GM19438 (cell line): ENCODE results near the gene EIF1.
A peak's percentile ranks its signal among the peaks of the same experiment; 100 is the strongest.
"Not testable (repeated sequence)": the region's sequence is repeated elsewhere in the genome, so short reads cannot be mapped to it uniquely, and the experiment has no call there.

Experiments used
- ATAC-seq: cut with Tn5 transposase; IDR thresholded peaks from one replicate; pipeline ENCODE4 v1.9.1; 2021; ENCODE audit warnings: low read depth; ENCODE audit not compliant: unreplicated experiment

Gene EIF1

DNA sequence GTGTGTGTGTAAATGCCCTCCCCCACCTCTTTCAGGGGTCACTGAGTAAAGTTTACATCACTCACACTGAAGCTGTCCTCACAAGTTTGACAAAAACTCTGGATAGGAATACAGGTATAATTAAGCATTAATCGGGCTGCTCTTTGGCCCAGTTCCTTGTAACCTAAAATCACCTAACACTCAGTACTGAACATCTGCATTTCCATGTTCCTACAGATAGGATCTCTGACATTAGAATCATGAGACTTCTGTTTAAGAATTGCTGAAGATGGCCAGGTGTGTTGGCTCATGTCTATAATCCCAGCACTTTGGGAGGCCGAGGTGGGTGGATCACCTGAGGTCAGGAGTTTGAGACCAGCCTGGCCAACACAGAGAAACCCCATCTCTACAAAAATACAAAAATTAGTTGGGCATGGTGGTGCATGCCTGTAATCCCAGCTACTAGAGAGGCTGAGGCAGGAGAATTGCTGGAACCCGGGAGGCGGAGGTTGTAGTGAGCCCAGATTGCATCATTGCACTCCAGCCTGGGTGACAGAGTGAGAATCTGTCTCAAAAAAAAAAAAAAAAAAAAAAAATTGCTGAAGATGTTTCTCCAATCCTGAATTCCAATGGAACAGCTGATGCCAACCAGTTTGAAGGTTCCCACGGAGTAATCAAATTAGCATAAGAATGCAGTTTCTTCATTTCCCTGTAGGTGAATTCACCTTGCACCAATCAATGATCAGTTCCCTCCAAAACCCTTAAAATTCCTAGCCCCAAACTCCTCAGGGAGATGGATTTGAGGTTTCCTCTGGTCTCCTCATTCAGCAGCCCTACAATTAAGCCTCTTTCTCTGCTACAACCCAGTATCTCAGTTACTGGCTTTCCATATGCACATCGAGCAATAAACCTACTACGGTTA, 13.3 kb upstream of the EIF1 start:
- ATAC-seq = not testable (repeated sequence)

DNA sequence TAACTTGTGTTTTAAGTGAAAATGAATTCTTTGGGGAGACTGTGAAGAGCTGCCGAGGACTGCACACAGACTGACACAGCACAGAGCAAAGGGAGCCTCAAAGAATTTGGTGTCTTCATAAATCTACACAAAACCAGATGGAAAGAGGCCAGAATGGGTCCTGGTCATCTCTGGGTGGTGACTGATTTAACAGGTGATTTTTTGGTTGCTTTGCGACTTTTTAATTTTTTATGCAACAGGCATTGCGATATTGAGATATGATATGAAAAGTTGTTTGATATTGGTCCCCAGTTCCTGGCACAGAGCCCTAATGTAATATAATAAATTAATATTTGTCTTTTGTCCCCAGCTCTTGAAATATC, 12.6 kb upstream of the EIF1 start:
- no peak for ATAC-seq

DNA sequence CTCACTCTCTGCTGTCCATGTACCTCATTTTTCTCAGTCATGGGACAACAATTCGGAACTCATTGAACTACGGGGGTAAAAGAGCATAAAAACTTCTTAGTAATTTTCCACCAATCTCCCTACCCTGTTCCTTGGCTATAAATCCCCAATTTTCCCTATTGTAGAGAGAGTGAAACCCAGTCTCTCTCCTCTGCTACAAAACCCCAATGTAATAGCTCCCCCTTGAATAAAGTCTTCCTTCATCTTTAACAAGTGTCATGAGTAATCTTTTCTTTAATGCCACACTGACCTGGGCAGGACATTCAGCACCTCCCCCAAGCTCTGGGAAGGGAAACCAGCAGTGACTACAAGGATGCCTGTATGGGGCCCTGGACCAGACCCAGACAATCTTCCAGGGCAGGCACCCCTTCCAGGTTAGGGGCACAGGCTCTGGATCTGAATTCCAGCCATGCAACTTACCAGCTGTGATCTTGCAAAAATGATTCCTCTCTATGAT, 10.2 kb upstream of the EIF1 start:
- peak; percentile 18 for ATAC-seq

DNA sequence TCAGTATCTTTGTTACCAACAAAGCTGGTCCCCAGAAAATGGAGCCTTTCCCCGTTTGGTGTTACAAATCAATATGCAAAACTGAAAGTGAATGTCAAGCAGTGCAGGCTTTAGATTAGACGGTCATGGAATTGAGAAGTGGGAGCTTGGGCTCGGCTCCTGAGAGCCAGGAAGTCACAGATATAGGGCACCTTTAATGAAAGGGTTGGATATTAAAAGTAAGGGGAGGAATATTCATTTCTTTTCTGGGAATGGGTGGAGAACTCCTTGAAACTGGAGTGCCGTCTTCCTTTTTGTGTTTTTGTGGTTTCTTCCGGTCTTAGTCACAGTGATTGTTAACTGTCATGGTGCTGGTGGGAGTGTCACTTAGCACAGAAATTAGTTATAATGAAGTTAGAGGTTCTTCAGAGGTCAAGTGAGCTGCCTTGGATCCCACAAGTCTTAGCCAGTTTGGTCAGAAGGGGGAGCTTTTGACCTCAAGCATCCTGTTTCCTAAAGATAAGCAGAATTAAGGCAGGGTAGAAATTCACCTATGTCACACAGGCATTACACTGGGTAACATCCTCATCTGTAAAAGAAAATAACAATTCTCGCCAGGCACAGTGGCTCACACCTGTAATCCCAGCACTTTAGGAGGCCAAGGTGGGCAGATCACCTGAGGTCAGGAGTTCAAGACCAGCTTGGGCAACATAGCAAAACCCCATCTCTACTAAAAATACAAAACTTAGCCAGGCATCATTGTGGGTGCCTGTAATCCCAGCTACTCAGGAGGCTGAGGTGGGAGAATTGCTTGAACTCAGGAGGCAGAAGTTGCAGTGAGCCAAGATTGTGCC, 9.6 kb upstream of the EIF1 start:
- peak; percentile 61 for ATAC-seq

DNA sequence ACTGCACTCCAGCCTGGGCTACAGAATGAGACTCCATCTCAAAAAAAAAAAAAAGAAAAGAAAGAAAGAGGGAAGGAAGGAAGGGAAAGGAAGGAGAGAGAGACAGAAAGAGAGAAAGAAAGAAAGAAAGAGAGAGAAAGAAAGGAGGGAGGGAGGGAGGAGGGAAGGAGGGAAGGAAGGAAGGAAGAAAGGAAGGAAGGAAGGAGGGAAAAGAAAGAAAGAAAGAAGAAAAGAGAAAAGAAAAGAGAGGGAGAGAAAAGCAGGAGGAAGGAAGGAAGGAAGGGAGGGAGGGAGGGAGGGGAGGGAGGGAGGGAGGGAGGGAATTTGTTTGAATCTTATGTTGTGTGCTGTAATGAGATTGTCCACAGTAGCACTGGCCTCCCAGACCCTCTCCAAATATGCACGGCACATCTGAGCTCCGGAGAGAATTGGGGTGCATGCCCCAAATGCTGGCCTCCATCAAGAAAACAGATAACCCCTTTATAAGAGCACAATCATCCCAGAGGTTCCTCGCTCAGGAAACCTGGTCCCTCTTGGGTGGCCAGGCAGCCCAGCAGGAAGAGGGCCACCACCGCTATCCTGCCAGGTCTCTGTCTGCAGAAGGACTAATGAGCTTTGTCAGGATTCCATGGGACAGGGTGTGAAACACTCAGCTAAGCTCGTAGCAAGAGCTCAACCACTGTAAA, 8.8 kb upstream of the EIF1 start:
- no peak for ATAC-seq

DNA sequence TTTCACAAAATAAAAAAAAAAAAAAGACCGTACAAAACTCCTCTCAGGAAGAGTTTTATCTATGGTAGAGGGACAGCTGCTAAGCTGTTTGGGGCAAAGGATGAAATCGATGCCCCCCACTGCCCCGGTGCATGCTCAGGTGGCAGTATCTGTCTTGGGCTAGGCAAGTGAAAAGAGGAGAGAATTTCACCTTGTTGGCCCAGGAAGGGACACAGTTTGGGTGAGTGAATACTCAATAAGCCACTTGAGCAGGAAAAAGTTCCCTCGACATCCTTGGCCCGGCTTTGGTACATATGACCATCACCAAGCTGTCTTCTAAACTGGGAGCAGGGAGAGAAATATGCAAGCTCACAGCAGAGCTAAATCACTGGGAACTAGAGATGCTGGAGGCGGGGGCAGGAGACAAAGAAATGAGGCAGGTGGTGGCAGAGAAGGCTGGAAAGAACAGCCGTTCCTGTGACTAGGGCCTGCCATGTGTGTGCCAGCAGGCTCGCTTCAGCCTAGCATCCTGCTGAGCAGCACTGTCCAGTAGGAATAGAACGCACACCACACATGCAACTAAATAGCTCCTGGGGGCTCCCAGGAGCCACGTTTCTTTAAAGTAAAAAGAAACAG, 8.2 kb upstream of the EIF1 start:
- no peak for ATAC-seq

DNA sequence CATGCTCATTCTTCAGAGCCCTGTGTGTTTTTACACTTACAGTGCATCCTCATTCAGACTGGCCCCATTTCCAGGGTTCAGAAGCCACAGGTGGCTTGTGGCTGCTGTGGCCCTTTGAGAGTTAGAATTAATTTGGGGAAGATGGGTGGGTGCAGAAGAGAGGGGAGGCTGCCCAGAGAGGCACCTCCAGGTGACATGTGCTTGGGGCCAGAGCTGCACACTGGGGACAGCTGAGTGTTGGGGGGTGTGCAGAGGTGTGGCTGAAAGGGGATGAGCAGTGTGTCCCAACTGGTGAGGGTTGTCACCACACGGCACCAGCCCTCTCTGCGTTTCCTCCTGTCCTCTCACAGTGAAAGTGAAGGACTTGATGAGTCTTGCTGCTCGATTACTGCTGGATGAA, 6.9 kb upstream of the EIF1 start:
- ATAC-seq = no peak

DNA sequence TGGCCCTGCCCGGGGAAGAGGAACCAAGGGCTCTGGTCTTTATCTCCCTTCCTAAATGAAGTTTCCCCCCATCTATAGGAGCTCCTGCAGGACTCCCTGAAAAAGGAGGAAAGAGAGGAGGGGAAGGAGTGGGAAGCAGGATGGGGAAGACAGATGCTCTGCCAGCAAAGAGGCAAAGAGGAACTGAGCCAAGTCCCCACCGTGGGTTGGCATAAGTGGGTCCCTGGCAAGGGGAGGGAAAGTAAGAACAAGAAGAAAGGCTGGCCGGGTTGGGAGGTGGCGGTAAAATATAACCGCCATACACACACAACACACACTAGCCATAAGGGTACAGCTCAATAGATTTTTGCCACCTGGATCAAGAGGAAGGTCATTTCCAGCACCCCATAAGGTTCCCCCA, 6.1 kb upstream of the EIF1 start:
- ATAC-seq = no peak

DNA sequence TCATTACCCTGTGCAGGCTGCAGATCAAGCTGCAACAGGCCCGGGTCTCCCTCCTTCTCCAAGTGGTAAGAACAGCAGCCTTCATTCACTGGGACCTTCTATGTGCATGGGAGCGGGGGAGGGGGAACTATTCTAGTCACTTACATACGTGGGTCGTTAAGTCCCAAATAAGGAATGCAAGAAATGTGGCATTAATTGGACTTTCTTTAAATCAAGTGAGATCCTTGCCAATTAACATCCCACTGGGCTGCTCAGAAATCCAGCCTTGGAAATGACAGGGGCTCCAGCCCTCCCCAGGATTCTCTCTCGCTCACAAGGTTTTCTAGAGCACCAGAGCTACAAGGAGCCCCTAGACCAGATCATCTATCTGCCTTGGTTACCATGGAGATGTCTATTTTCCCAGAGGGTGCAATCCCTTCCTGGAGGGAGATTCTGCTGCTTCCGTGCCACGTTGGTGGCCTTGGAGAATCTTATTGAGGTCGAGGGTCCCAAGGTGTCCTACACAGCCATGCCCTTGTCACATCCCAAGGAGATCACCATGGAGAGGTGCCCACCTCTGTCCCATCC, 5.2 kb upstream of the EIF1 start:
- ATAC-seq = no peak

DNA sequence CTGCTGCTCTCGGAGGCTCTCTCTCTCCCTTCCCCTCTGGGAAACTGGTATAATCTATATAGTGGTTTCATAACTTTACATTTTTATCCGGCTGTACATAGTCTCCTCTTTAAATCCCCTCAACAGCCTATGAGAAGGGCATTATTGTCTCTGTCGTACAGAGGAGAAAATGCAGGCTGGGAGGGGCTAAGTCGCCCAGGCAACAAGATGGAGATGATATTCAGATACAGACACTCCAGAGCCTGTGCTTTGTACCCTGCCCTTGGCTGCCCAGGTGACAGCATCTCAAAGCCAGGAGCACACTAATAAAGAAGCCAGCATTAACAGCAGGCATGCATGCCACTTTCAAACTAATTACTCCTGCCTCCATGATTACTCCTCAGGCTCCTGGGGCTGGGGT, 4.7 kb upstream of the EIF1 start:
- ATAC-seq = no peak

DNA sequence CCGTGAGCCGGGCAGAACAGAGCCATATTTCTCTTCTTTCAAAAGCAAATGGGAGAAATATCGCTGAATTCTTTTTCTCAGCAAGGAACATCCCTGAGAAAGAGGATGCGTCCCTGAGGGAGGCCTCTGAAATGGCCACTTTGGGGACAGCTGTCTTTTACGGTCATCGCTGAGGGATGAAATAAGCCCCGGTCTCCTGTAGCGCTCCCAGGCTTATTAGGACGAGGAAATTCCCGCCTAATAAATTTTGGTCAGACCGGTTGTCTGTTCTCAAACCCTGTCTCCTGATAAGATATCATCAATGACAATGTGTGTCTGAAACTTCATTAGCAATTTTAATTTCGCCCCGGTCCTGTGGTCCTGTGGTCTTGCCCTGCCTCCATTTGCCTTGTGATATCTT, 2.9 kb upstream of the EIF1 start:
- not testable (repeated sequence) for ATAC-seq

DNA sequence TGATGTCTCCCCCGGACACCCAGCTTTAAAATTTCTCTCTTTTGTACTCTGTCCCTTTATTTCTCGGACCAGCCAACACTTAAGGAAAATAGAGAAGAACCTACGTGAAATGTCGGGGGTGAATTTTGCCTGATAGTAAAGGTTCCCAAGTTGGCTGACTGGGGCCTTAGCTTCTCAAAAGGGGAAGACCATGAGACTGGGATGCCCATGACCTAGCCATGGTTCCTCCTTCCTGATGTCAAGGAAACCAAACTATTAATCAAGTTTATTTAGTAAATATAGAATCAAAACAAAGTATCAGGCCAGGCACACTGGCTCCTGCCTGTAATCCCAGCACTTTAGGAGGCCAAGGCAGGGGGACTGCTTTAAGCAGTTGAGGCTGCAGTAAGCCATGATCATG, 2.4 kb upstream of the EIF1 start:
- ATAC-seq = no peak

DNA sequence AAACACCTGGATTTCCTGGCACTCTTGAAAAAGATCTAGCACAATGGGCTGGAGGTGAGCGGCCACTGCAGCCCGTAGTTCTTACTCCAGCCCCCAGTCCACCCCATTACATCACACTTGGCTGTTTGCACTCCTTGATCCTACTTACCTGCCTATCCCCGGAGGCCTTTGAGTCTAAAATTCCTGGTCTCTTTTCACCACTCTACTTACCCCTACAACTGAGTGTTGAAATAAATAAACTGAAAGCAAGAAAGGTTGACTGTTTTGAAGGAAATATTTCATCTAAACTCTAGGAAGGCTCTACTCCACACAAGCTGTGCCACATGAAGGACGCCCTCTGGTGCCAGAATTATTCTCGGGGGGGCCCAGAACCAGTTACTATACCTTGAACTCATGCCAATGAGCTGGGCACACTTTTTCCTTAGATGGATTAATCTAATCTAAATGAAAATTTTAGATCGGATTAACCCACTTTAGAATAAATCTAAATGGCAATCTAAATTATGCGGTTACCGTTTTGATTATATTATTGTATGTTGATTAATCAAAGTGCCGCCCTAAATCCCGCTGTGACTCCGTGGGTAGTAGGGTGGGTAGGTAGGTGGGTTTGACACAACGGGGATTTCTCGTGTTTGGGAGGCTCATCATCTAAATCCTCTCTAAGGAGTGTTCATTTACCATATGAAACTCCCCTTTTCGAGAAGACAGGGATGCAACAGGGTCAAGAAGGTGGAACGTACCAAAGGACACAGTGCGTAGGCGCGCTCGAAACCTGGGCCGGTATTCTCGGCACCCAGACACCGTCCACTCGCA, 651 bp upstream of the EIF1 start:
- no peak for ATAC-seq

DNA sequence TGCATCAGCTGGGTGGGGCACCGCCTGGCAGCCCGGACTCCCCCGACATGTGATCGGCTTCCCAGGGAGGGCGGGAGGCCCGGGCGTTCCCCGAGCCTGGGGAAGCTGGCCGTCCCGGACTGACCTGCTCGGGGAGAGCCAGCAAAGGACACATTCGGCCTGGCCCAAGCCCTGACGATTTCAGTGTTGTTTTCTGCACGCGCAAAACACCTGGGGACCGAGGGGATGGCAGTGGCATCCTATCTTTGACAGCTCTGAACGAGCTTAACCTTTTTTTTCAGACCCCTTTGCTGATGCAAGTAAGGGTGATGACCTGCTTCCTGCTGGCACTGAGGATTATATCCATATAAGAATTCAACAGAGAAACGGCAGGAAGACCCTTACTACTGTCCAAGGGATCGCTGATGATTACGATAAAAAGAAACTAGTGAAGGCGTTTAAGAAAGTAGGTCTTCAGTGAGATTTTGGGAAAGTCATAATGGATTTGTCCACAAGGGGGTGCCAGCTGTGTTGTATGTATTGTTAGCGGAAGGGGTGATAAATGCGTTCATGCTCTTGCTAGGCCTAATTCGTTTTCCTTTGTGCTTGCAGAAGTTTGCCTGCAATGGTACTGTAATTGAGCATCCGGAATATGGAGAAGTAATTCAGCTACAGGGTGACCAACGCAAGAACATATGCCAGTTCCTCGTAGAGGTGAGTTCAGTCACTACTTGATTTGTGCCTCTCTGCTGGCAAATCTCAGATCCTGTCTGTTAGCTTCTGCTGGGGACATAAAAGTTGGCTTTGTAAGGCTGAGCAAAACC, 1.0 kb downstream of the EIF1 start:
- no peak for ATAC-seq

DNA sequence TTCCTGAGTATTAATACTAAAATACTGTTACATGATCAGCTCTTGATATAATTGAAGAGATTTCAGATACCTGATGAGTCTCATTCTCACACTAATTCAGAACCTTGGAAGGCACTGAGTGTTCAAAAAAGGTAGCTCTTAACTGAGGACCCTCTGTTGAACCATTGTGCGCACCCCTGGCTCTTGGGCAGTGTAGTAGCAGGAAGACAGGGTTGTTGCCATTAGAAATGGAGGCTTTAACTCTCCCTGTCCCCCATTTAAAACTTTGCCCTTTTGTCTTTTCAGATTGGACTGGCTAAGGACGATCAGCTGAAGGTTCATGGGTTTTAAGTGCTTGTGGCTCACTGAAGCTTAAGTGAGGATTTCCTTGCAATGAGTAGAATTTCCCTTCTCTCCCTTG, 1.8 kb downstream of the EIF1 start:
- ATAC-seq = no peak

DNA sequence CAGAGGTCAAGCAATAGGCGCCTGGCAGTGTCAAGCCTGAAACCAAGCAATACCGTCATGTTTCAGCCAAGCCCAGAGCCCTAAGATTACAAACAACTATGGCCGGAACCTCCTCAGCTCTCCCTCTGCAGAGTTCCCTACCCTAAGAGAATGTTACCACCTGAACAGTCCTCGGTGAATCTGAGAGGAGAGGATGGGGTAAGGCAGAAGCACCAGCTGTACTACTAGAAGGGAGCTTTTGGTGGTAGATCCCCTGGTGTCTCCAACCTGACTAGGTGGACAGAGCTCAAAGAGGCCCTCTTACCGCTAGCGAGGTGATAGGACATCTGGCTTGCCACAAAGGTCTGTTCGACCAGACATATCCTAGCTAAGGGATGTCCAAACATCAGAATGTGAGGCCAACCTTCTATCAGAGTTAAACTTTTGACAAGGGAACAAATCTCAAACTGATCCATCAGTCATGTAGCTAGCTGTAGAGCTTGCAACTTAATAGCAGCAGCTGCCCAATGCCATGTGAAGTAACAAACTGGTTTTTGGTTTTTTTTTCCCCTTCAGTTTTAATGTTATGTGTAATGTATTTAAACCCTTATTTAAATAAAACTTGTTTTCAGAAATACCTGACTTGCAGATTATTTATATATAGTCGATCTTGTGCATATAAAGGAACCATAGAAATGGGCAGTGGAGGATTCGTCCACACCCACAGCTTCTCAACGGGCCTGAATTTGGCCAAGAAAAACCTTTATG, 2.5 kb downstream of the EIF1 start:
- no peak for ATAC-seq

DNA sequence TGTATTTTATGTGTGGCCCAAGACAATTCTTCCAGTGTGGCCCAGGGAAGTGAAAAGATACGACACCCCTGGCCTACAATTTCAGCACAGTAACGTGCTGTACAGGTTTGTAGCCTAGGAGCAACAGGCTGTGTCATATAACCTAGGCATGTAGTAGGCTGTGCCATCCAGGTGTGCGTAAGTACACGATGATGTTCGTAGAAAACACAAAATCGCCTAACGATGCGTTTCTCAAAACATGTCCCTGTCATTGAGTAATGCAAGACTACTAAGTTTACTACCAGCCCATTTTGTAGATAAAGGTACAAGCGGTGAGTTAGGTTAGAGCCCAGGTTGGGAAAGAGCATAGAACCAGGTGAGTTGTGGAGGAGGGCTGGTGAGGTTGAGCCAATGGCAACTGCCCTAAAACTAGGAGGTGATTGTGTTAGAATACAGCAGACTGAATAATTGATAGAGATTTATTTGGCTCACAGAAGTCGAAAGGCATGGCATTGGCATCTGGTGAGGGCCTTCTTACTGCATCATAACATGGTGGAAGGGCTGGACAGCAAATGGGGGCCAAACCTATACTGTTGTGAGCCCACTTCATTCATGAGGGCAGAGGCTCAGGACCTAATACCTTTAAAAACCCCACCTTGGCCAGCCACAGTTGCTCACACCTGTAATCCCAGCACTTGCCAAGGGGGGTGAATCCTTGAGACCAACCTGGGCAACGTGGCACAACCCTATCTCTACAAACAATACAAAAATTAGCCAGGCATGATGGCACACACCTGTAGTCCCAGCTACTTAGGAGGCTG, 4.2 kb downstream of the EIF1 start:
- no peak for ATAC-seq
